Measurements from ENCODE around the gene SART3. TPM values are rescaled to one million over a fixed set of nuclear protein-coding genes. Genes with fewer than 3 reads are reported as not detected.
"Not testable (repeated sequence)": the region's sequence is repeated elsewhere in the genome, so short reads cannot be mapped to it uniquely, and the experiment has no call there.

The SART3 gene
- total RNA-seq, 3 donors from 2014 or later = 49.8 to 62.9 (median 60.2) TPM

- H3K4me1 ChIP-seq = peaks cover 0 to 6% of the 10 kb centered on the region in 2 donors
These were observed 1.2 kb downstream of the SART3 start for GRCh38 chr12:108559748-108560147.

GRCh38 chr12:108559007-108559655, 1.8 kb downstream of the SART3 start:
- intact Hi-C loops (cut with DNase I; ENCODE audit: low total_unique reads) = no loop called here
- peaks cover 0 to 6% of the 10 kb centered on the region in 2 donors for H3K4me1 ChIP-seq
- no peak for DNase-seq (ENCODE audit: low spot score in 2 of 2)
- no peaks in the 10 kb centered on the region for H3K27me3 ChIP-seq
- no peaks in the 10 kb centered on the region for H3K9me3 ChIP-seq
- H3K4me3 ChIP-seq = peak overlapping the region in 1 of 3 donors; percentile 93
- TF ChIP-seq POLR2AphosphoS5 (IDR thresholded peaks at IDR 0.05) (no peak), POLR2A (IDR thresholded peaks at IDR 0.05) (no peak), CTCF (IDR thresholded peaks at IDR 0.05) (no peak)
- H3K27ac ChIP-seq = no peak overlapping the region
- no peaks in the 10 kb centered on the region for H3K36me3 ChIP-seq

More at GRCh38 chr12:108559748-108560147, 1.2 kb downstream of the SART3 start:
- no peak for TF ChIP-seq CTCF (IDR thresholded peaks at IDR 0.05)
- TF ChIP-seq POLR2AphosphoS5 (IDR thresholded peaks at IDR 0.05) = no peak
- TF ChIP-seq POLR2A (IDR thresholded peaks at IDR 0.05) = no peak
- no peak for DNase-seq (ENCODE audit: low spot score in 2 of 2)
- Histone ChIP-seq H3K9me3 (no peaks in the 10 kb centered on the region), H3K27ac (no peak overlapping the region), H3K27me3 (no peaks in the 10 kb centered on the region), H3K4me3 (peak overlapping the region in 2 of 3 donors; percentile 93 to 100), H3K36me3 (no peaks in the 10 kb centered on the region)
- intact Hi-C loops (cut with DNase I; ENCODE audit: low total_unique reads) = loop anchor here (5.0 to 10.0 kb wide), 2 partner anchors 245 to 533 kb away; partner anchors contain the start of gene ALKBH2

DNA sequence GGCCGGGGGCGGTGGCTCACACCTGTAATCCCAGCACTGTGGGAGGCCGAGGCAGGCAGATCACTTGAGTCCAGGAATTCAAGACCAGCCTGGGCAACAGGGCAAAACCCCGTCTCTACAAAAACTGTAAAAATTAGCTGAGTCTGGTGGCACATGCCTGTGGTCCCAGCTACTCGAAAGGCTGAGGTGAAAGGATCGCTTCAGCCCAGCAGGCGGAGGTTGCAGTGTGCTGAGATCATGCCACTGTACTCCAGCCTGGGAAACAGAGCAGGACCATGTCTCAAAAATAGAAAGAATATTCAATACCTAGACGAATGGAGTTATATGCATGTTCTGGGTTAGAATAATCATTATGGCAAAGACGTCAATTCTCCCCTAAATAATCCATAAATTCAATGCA, 5.6 kb downstream of the SART3 start:
- H3K4me1 ChIP-seq; H3K36me3 ChIP-seq; DNase-seq (ENCODE audit: low spot score in 2 of 2); H3K9me3 ChIP-seq; H3K4me3 ChIP-seq; H3K27ac ChIP-seq; intact Hi-C loops (cut with DNase I; ENCODE audit: low total_unique reads); H3K27me3 ChIP-seq: not testable (repeated sequence)

- TF ChIP-seq POLR2A (IDR thresholded peaks at IDR 0.05) = no peak
- TF ChIP-seq POLR2AphosphoS5 (IDR thresholded peaks at IDR 0.05) = no peak
- no peak for TF ChIP-seq CTCF (IDR thresholded peaks at IDR 0.05)
These were observed 7.2 kb downstream of the SART3 start for GRCh38 chr12:108553799-108554198.

GRCh38 chr12:108551535-108551934, 9.4 kb downstream of the SART3 start:
- no peak for DNase-seq (ENCODE audit: low spot score in 2 of 2)
- intact Hi-C loops (cut with DNase I; ENCODE audit: low total_unique reads) = no loop called here
- H3K27ac ChIP-seq = no peak overlapping the region
- H3K9me3 ChIP-seq = no peaks in the 10 kb centered on the region
- no peaks in the 10 kb centered on the region for H3K36me3 ChIP-seq
- H3K27me3 ChIP-seq = no peaks in the 10 kb centered on the region
- no peaks in the 10 kb centered on the region for H3K4me1 ChIP-seq
- TF ChIP-seq POLR2A (IDR thresholded peaks at IDR 0.05) (no peak), CTCF (IDR thresholded peaks at IDR 0.05) (no peak), POLR2AphosphoS5 (IDR thresholded peaks at IDR 0.05) (no peak)
- H3K4me3 ChIP-seq = no peak overlapping the region

More at GRCh38 chr12:108553799-108554198, 7.2 kb downstream of the SART3 start:
- H3K9me3 ChIP-seq = no peaks in the 10 kb centered on the region
- H3K4me3 ChIP-seq = no peak overlapping the region
- no peaks in the 10 kb centered on the region for H3K27me3 ChIP-seq
- H3K36me3 ChIP-seq = no peaks in the 10 kb centered on the region
- no peak for DNase-seq (ENCODE audit: low spot score in 2 of 2)
- no peaks in the 10 kb centered on the region for H3K4me1 ChIP-seq
- no peak overlapping the region for H3K27ac ChIP-seq
- intact Hi-C loops (cut with DNase I; ENCODE audit: low total_unique reads) = no loop called here
